ENCODE data around the gene MEDAG.

MEDAG gene

GRCh38 chr13:30934381-30934780, 28.3 kb downstream of the MEDAG start:
- Histone ChIP-seq H3K9ac (ENCODE audit: low read depth, low read length) (no peak overlapping the region), H3K4me1 (ENCODE audit: control insufficient read depth, insufficient read depth, low read length) (peaks cover 8% of the 10 kb centered on the region)

GRCh38 chr13:30934803-30935202, 28.7 kb downstream of the MEDAG start:
- no peak overlapping the region for H3K4me3 ChIP-seq (ENCODE audit: low read depth, low read length)
- no peaks in the 10 kb centered on the region for H3K36me3 ChIP-seq (ENCODE audit: control insufficient read depth, insufficient read depth, low read length)
- H3K27me3 ChIP-seq (ENCODE audit: control insufficient read depth, insufficient read depth, low read length), result peaks cover 27% of the 10 kb centered on the region
- no peaks in the 10 kb centered on the region for H3K9me3 ChIP-seq (ENCODE audit: control insufficient read depth, insufficient read depth, low read length)
- H3K4me1 ChIP-seq (ENCODE audit: control insufficient read depth, insufficient read depth, low read length), result peaks cover 8% of the 10 kb centered on the region
- H3K9ac ChIP-seq (ENCODE audit: low read depth, low read length), result no peak overlapping the region

More at GRCh38 chr13:30934381-30934780, 28.3 kb downstream of the MEDAG start:
- Histone ChIP-seq H3K9me3 (ENCODE audit: control insufficient read depth, insufficient read depth, low read length) (no peaks in the 10 kb centered on the region), H3K27me3 (ENCODE audit: control insufficient read depth, insufficient read depth, low read length) (peaks cover 27% of the 10 kb centered on the region), H3K36me3 (ENCODE audit: control insufficient read depth, insufficient read depth, low read length) (no peaks in the 10 kb centered on the region), H3K4me3 (ENCODE audit: low read depth, low read length) (no peak overlapping the region)

GRCh38 chr13:30936971-30937370, 30.9 kb downstream of the MEDAG start:
- Histone ChIP-seq H3K4me3 (ENCODE audit: low read depth, low read length) (no peak overlapping the region), H3K27me3 (ENCODE audit: control insufficient read depth, insufficient read depth, low read length) (peaks cover 16% of the 10 kb centered on the region), H3K4me1 (ENCODE audit: control insufficient read depth, insufficient read depth, low read length) (peaks cover 8% of the 10 kb centered on the region), H3K9ac (ENCODE audit: low read depth, low read length) (no peak overlapping the region), H3K9me3 (ENCODE audit: control insufficient read depth, insufficient read depth, low read length) (no peaks in the 10 kb centered on the region), H3K36me3 (ENCODE audit: control insufficient read depth, insufficient read depth, low read length) (no peaks in the 10 kb centered on the region)

- Histone ChIP-seq H3K36me3 (ENCODE audit: control insufficient read depth, insufficient read depth, low read length) (no peaks in the 10 kb centered on the region), H3K9ac (ENCODE audit: low read depth, low read length) (no peak overlapping the region), H3K9me3 (ENCODE audit: control insufficient read depth, insufficient read depth, low read length) (no peaks in the 10 kb centered on the region), H3K4me3 (ENCODE audit: low read depth, low read length) (no peak overlapping the region), H3K27me3 (ENCODE audit: control insufficient read depth, insufficient read depth, low read length) (no peaks in the 10 kb centered on the region), H3K4me1 (ENCODE audit: control insufficient read depth, insufficient read depth, low read length) (no peaks in the 10 kb centered on the region)
These were observed 37.8 kb downstream of the MEDAG start for GRCh38 chr13:30943881-30944280.

- Histone ChIP-seq H3K4me1 (ENCODE audit: control insufficient read depth, insufficient read depth, low read length) (no peaks in the 10 kb centered on the region), H3K36me3 (ENCODE audit: control insufficient read depth, insufficient read depth, low read length) (no peaks in the 10 kb centered on the region), H3K9ac (ENCODE audit: low read depth, low read length) (no peak overlapping the region), H3K9me3 (ENCODE audit: control insufficient read depth, insufficient read depth, low read length) (no peaks in the 10 kb centered on the region), H3K4me3 (ENCODE audit: low read depth, low read length) (no peak overlapping the region), H3K27me3 (ENCODE audit: control insufficient read depth, insufficient read depth, low read length) (no peaks in the 10 kb centered on the region)
These were observed 51.3 kb downstream of the MEDAG start for GRCh38 chr13:30957258-30957943.

- Histone ChIP-seq H3K36me3 (ENCODE audit: control insufficient read depth, insufficient read depth, low read length) (no peaks in the 10 kb centered on the region), H3K9ac (ENCODE audit: low read depth, low read length) (no peak overlapping the region), H3K4me3 (ENCODE audit: low read depth, low read length) (no peak overlapping the region), H3K27me3 (ENCODE audit: control insufficient read depth, insufficient read depth, low read length) (no peaks in the 10 kb centered on the region), H3K4me1 (ENCODE audit: control insufficient read depth, insufficient read depth, low read length) (no peaks in the 10 kb centered on the region), H3K9me3 (ENCODE audit: control insufficient read depth, insufficient read depth, low read length) (no peaks in the 10 kb centered on the region)
These were observed 53.6 kb downstream of the MEDAG start for GRCh38 chr13:30959678-30960077.

GRCh38 chr13:30963791-30964190, 57.7 kb downstream of the MEDAG start:
- peaks cover 5% of the 10 kb centered on the region for H3K9me3 ChIP-seq (ENCODE audit: control insufficient read depth, insufficient read depth, low read length)

GRCh38 chr13:30965380-30965779, 59.3 kb downstream of the MEDAG start:
- H3K4me3 ChIP-seq (ENCODE audit: low read depth, low read length), result no peak overlapping the region
- H3K9ac ChIP-seq (ENCODE audit: low read depth, low read length), result no peak overlapping the region
- H3K9me3 ChIP-seq (ENCODE audit: control insufficient read depth, insufficient read depth, low read length), result peaks cover 5% of the 10 kb centered on the region
- no peaks in the 10 kb centered on the region for H3K27me3 ChIP-seq (ENCODE audit: control insufficient read depth, insufficient read depth, low read length)
- H3K36me3 ChIP-seq (ENCODE audit: control insufficient read depth, insufficient read depth, low read length), result no peaks in the 10 kb centered on the region
- H3K4me1 ChIP-seq (ENCODE audit: control insufficient read depth, insufficient read depth, low read length), result no peaks in the 10 kb centered on the region

More at GRCh38 chr13:30963791-30964190, 57.7 kb downstream of the MEDAG start:
- Histone ChIP-seq H3K4me1 (ENCODE audit: control insufficient read depth, insufficient read depth, low read length) (no peaks in the 10 kb centered on the region), H3K9ac (ENCODE audit: low read depth, low read length) (no peak overlapping the region), H3K4me3 (ENCODE audit: low read depth, low read length) (no peak overlapping the region), H3K36me3 (ENCODE audit: control insufficient read depth, insufficient read depth, low read length) (no peaks in the 10 kb centered on the region), H3K27me3 (ENCODE audit: control insufficient read depth, insufficient read depth, low read length) (no peaks in the 10 kb centered on the region)

- H3K9me3 ChIP-seq (ENCODE audit: control insufficient read depth, insufficient read depth, low read length), result peaks cover 5% of the 10 kb centered on the region
- H3K36me3 ChIP-seq (ENCODE audit: control insufficient read depth, insufficient read depth, low read length), result no peaks in the 10 kb centered on the region
- H3K27me3 ChIP-seq (ENCODE audit: control insufficient read depth, insufficient read depth, low read length), result no peaks in the 10 kb centered on the region
- no peaks in the 10 kb centered on the region for H3K4me1 ChIP-seq (ENCODE audit: control insufficient read depth, insufficient read depth, low read length)
- H3K9ac ChIP-seq (ENCODE audit: low read depth, low read length), result no peak overlapping the region
- H3K4me3 ChIP-seq (ENCODE audit: low read depth, low read length), result no peak overlapping the region
These were observed 60.0 kb downstream of the MEDAG start for GRCh38 chr13:30966101-30966500.

GRCh38 chr13:30968846-30969245, 62.8 kb downstream of the MEDAG start:
- H3K9me3 ChIP-seq (ENCODE audit: control insufficient read depth, insufficient read depth, low read length), result peaks cover 5% of the 10 kb centered on the region
- no peaks in the 10 kb centered on the region for H3K27me3 ChIP-seq (ENCODE audit: control insufficient read depth, insufficient read depth, low read length)
- H3K36me3 ChIP-seq (ENCODE audit: control insufficient read depth, insufficient read depth, low read length), result no peaks in the 10 kb centered on the region
- no peak overlapping the region for H3K4me3 ChIP-seq (ENCODE audit: low read depth, low read length)
- H3K4me1 ChIP-seq (ENCODE audit: control insufficient read depth, insufficient read depth, low read length), result no peaks in the 10 kb centered on the region
- no peak overlapping the region for H3K9ac ChIP-seq (ENCODE audit: low read depth, low read length)

- H3K4me3 ChIP-seq (ENCODE audit: low read depth, low read length), result no peak overlapping the region
- no peaks in the 10 kb centered on the region for H3K4me1 ChIP-seq (ENCODE audit: control insufficient read depth, insufficient read depth, low read length)
- no peaks in the 10 kb centered on the region for H3K36me3 ChIP-seq (ENCODE audit: control insufficient read depth, insufficient read depth, low read length)
- H3K9me3 ChIP-seq (ENCODE audit: control insufficient read depth, insufficient read depth, low read length), result peaks cover 5% of the 10 kb centered on the region
- no peaks in the 10 kb centered on the region for H3K27me3 ChIP-seq (ENCODE audit: control insufficient read depth, insufficient read depth, low read length)
- no peak overlapping the region for H3K9ac ChIP-seq (ENCODE audit: low read depth, low read length)
These were observed 65.5 kb downstream of the MEDAG start for GRCh38 chr13:30971575-30971974.

GRCh38 chr13:30972888-30973377, 66.9 kb downstream of the MEDAG start:
- Histone ChIP-seq H3K9me3 (ENCODE audit: control insufficient read depth, insufficient read depth, low read length) (no peaks in the 10 kb centered on the region), H3K27me3 (ENCODE audit: control insufficient read depth, insufficient read depth, low read length) (no peaks in the 10 kb centered on the region), H3K9ac (ENCODE audit: low read depth, low read length) (no peak overlapping the region), H3K36me3 (ENCODE audit: control insufficient read depth, insufficient read depth, low read length) (no peaks in the 10 kb centered on the region), H3K4me1 (ENCODE audit: control insufficient read depth, insufficient read depth, low read length) (no peaks in the 10 kb centered on the region), H3K4me3 (ENCODE audit: low read depth, low read length) (no peak overlapping the region)
